ENCODE measurements around the gene CARD14. TPM values are rescaled to one million over a fixed set of nuclear protein-coding genes. Genes with fewer than 3 reads are reported as not detected.

The CARD14 gene
- total RNA-seq, 6 donors from 2014 or later: 0.15 to 7.3 (median 1.0) TPM

GRCh38 chr17:80181431-80181830 lies 11.6 kb downstream of the CARD14 start:
- Histone ChIP-seq H3K4me3 (no peak overlapping the region), H3K27me3 (no peaks in the 10 kb centered on the region), H3K27ac (no peak overlapping the region), H3K36me3 (no peaks in the 10 kb centered on the region), H3K4me1 (no peaks in the 10 kb centered on the region), H3K9me3 (no peaks in the 10 kb centered on the region)
- TF ChIP-seq POLR2AphosphoS5 (IDR thresholded peaks at IDR 0.05) (no peak), POLR2A (IDR thresholded peaks at IDR 0.05) (no peak), CTCF (IDR thresholded peaks at IDR 0.05) (no peak), EP300 (IDR thresholded peaks at IDR 0.05) (no peak)
- ATAC-seq (ENCODE audit: low FRiP score in 2 of 2): no peak
- 84 to 87% methylated on average over 13 of the region's 17 CpGs for WGBS, 2 donors
- DNase-seq: peak in 1 of 2 donors; percentile 72

- H3K9me3 ChIP-seq: no peaks in the 10 kb centered on the region
- H3K27ac ChIP-seq: no peak overlapping the region
- ATAC-seq (ENCODE audit: low FRiP score in 2 of 2) (no peak), DNase-seq (no peak)
- 86 to 90% methylated on average over 20 to 25 of the region's 30 CpGs for WGBS, 2 donors
- H3K27me3 ChIP-seq: no peaks in the 10 kb centered on the region
- no peak overlapping the region for H3K4me3 ChIP-seq
- TF ChIP-seq POLR2AphosphoS5 (IDR thresholded peaks at IDR 0.05) (no peak), CTCF (IDR thresholded peaks at IDR 0.05) (no peak), POLR2A (IDR thresholded peaks at IDR 0.05) (no peak), EP300 (IDR thresholded peaks at IDR 0.05) (no peak)
- peaks cover 0 to 3% (median 0%) of the 10 kb centered on the region in 4 donors for H3K4me1 ChIP-seq
- H3K36me3 ChIP-seq: no peaks in the 10 kb centered on the region
Measured at GRCh38 chr17:80182118-80182844, 12.5 kb downstream of the CARD14 start.

- H3K27me3 ChIP-seq: no peaks in the 10 kb centered on the region
- H3K4me3 ChIP-seq: no peak overlapping the region
- no peaks in the 10 kb centered on the region for H3K9me3 ChIP-seq
- no peak overlapping the region for H3K27ac ChIP-seq
- H3K36me3 ChIP-seq: no peaks in the 10 kb centered on the region
- H3K4me1 ChIP-seq: peaks cover 2 to 8% (median 4%) of the 10 kb centered on the region in 4 donors
- 92 to 96% methylated on average over 12 of the region's 12 CpGs for WGBS, 2 donors
- ATAC-seq (ENCODE audit: low FRiP score in 2 of 2) (no peak), DNase-seq (no peak)
- TF ChIP-seq POLR2A (IDR thresholded peaks at IDR 0.05) (no peak), CTCF (IDR thresholded peaks at IDR 0.05) (no peak), EP300 (IDR thresholded peaks at IDR 0.05) (no peak), POLR2AphosphoS5 (IDR thresholded peaks at IDR 0.05) (no peak)
Measured at GRCh38 chr17:80182845-80183223, 13.0 kb downstream of the CARD14 start.

GRCh38 chr17:80183581-80184422 lies 14.0 kb downstream of the CARD14 start:
- peak in 1 of 2 donors; percentile 65 for DNase-seq
- Histone ChIP-seq H3K27me3 (no peaks in the 10 kb centered on the region), H3K4me3 (no peak overlapping the region), H3K4me1 (peaks cover 7 to 15% (median 13%) of the 10 kb centered on the region in 4 donors), H3K9me3 (no peaks in the 10 kb centered on the region), H3K27ac (no peak overlapping the region), H3K36me3 (no peaks in the 10 kb centered on the region)
- 91 to 95% methylated on average over 9 to 26 of the region's 26 CpGs for WGBS, 2 donors
- ATAC-seq (ENCODE audit: low FRiP score in 2 of 2): no peak
- TF ChIP-seq CTCF (IDR thresholded peaks at IDR 0.05): no peak

Measured in upper lobe of left lung (tissue), 6 donors.